Smooth muscle cell of the brain vasculature (primary cell): ENCODE data around the gene JOSD2.
"Not testable (repeated sequence)": the region's sequence is repeated elsewhere in the genome, so short reads cannot be mapped to it uniquely, and the experiment has no call there.

Experiments
- DNase-seq: peaks from one replicate; pipeline ENCODE4 v3.0.0-alpha.2; 2012; ENCODE audit warnings: low read depth, low spot score

JOSD2 gene

GRCh38 chr19:50547385-50548190, 36.6 kb upstream of the JOSD2 start:
- no peak for DNase-seq

GRCh38 chr19:50546527-50547221, 35.7 kb upstream of the JOSD2 start:
- no peak for DNase-seq

GRCh38 chr19:50542943-50543342, 32.0 kb upstream of the JOSD2 start:
- no peak for DNase-seq

GRCh38 chr19:50537769-50538230, 26.8 kb upstream of the JOSD2 start:
- peak; percentile 28 for DNase-seq

- DNase-seq = no peak
These were observed 26.3 kb upstream of the JOSD2 start for GRCh38 chr19:50537306-50537685.

GRCh38 chr19:50536662-50537305, 25.8 kb upstream of the JOSD2 start:
- DNase-seq = no peak

- DNase-seq = no peak
These were observed 24.7 kb upstream of the JOSD2 start for GRCh38 chr19:50535672-50536187.

- no peak for DNase-seq
These were observed 23.5 kb upstream of the JOSD2 start for GRCh38 chr19:50534478-50534877.

- DNase-seq = no peak
These were observed 22.0 kb upstream of the JOSD2 start for GRCh38 chr19:50532952-50533351.

- DNase-seq = no peak
These were observed 20.2 kb upstream of the JOSD2 start for GRCh38 chr19:50531171-50531612.

- not testable (repeated sequence) for DNase-seq
These were observed 17.1 kb upstream of the JOSD2 start for GRCh38 chr19:50528052-50528451.

GRCh38 chr19:50522881-50523280, 11.9 kb upstream of the JOSD2 start:
- DNase-seq = no peak

GRCh38 chr19:50520822-50521465, 10.0 kb upstream of the JOSD2 start:
- DNase-seq = no peak

- no peak for DNase-seq
These were observed 8.1 kb upstream of the JOSD2 start for GRCh38 chr19:50519006-50519575.

- no peak for DNase-seq
These were observed 7.4 kb upstream of the JOSD2 start for GRCh38 chr19:50518091-50519005.

- no peak for DNase-seq
These were observed 6.7 kb upstream of the JOSD2 start for GRCh38 chr19:50517704-50518075.

- DNase-seq = no peak
These were observed 6.1 kb upstream of the JOSD2 start for GRCh38 chr19:50516964-50517703.

GRCh38 chr19:50516456-50516855, 5.5 kb upstream of the JOSD2 start:
- no peak for DNase-seq

- no peak for DNase-seq
These were observed 4.2 kb upstream of the JOSD2 start for GRCh38 chr19:50515168-50515561.
